Left ventricle myocardium inferior (tissue), 1 donor: Measurements from ENCODE around the gene NAA38. TPM values are rescaled to one million over a fixed set of nuclear protein-coding genes. Genes with fewer than 3 reads are reported as not detected.

ENCODE experiments used
- DNase-seq: peaks from one replicate; pipeline ENCODE4 v3.0.0-alpha.2; 2020
- H3K27ac ChIP-seq: fragments of 200-600 bp; replicated peaks from 2 replicates; pipeline ENCODE4 v1.8.0; 2021
- H3K27me3 ChIP-seq: fragments of 200-600 bp; 2 replicates; pipeline ENCODE4 v1.8.0; 2021; ENCODE audit warnings: low read depth
- H3K36me3 ChIP-seq: fragments of 200-600 bp; 2 replicates; pipeline ENCODE4 v1.8.0; 2021
- H3K4me1 ChIP-seq: fragments of 200-600 bp; 2 replicates; pipeline ENCODE4 v1.8.0; 2021
- H3K4me3 ChIP-seq: fragments of 200-600 bp; 2 replicates; pipeline ENCODE4 v1.8.0; 2021; ENCODE audit warnings: mild to moderate bottlenecking, moderate library complexity
- H3K9me3 ChIP-seq: fragments of 200-600 bp; replicated peaks from 2 replicates; pipeline ENCODE4 v1.8.0; 2021
- CTCF ChIP-seq: fragments of 200-600 bp; IDR thresholded peaks from 2 replicates; pipeline ENCODE4 v1.8.0; 2021; ENCODE audit warnings: antibody characterized with exemption, mild to moderate bottlenecking, borderline replicate concordance
- intact Hi-C: fragments of 100-400 bp; cut with micrococcal nuclease; formaldehyde crosslinking; loops from one replicate; pipeline ENCODE4 v1.11.0; 2022
- total RNA-seq: library from RNA; stranded (reverse); fragmentation: NEBNext Ultra II Directional; extraction: Animal tissue kit (Norgen Biotek cat#: 25700); gene quantifications from one replicate; pipeline ENCODE4 v1.2.1, GENCODE V29; 2021
- donor health status: DM: no; HTN: yes; CAD: no; lungs with severe emphysema.

The NAA38 gene
- total RNA-seq, 1 donor from 2014 or later: 89.8 TPM

- intact Hi-C loops: no loop called here
- peak; percentile 33 for TF ChIP-seq CTCF
- H3K9me3 ChIP-seq: no peaks in the 10 kb centered on the region
- DNase-seq: peak; percentile 88
- H3K4me3 ChIP-seq: peak overlapping the region; percentile 80
- H3K27me3 ChIP-seq: no peaks in the 10 kb centered on the region
- H3K36me3 ChIP-seq: peaks cover 11% of the 10 kb centered on the region
- H3K4me1 ChIP-seq: peaks cover 94% of the 10 kb centered on the region
- H3K27ac ChIP-seq: peak overlapping the region; percentile 96
These were observed 15.9 kb downstream of the NAA38 start for GRCh38 chr17:7841396-7841914.

- H3K27me3 ChIP-seq: no peaks in the 10 kb centered on the region
- TF ChIP-seq CTCF: no peak
- H3K36me3 ChIP-seq: peaks cover 6% of the 10 kb centered on the region
- intact Hi-C loops: no loop called here
- H3K9me3 ChIP-seq: no peaks in the 10 kb centered on the region
- peak overlapping the region; percentile 96 for H3K27ac ChIP-seq
- H3K4me3 ChIP-seq: peak overlapping the region; percentile 80
- DNase-seq: no peak
- peaks cover 94% of the 10 kb centered on the region for H3K4me1 ChIP-seq
These were observed 16.5 kb downstream of the NAA38 start for GRCh38 chr17:7840875-7841274.

GRCh38 chr17:7840441-7840840 is 16.9 kb downstream of the NAA38 start:
- intact Hi-C loops: no loop called here
- H3K9me3 ChIP-seq: no peaks in the 10 kb centered on the region
- H3K4me1 ChIP-seq: peaks cover 93% of the 10 kb centered on the region
- peak overlapping the region; percentile 96 for H3K27ac ChIP-seq
- H3K36me3 ChIP-seq: peaks cover 1% of the 10 kb centered on the region
- H3K4me3 ChIP-seq: no peak overlapping the region
- no peak for TF ChIP-seq CTCF
- no peak for DNase-seq
- no peaks in the 10 kb centered on the region for H3K27me3 ChIP-seq

- DNase-seq: no peak
- intact Hi-C loops: no loop called here
- Histone ChIP-seq H3K27ac (peak overlapping the region; percentile 45), H3K4me3 (no peak overlapping the region), H3K36me3 (no peaks in the 10 kb centered on the region), H3K9me3 (no peaks in the 10 kb centered on the region), H3K27me3 (no peaks in the 10 kb centered on the region), H3K4me1 (peaks cover 92% of the 10 kb centered on the region)
- TF ChIP-seq CTCF: no peak
These were observed 17.5 kb downstream of the NAA38 start for GRCh38 chr17:7839876-7840261.

- DNase-seq: no peak
These were observed 18.0 kb downstream of the NAA38 start for GRCh38 chr17:7839190-7839875.

More at GRCh38 chr17:7839190-7839875, 18.0 kb downstream of the NAA38 start:
- H3K27me3 ChIP-seq: no peaks in the 10 kb centered on the region
- no peaks in the 10 kb centered on the region for H3K9me3 ChIP-seq
- H3K36me3 ChIP-seq: no peaks in the 10 kb centered on the region
- peaks cover 93% of the 10 kb centered on the region for H3K4me1 ChIP-seq
- peak overlapping the region; percentile 45 for H3K27ac ChIP-seq
- intact Hi-C loops: no loop called here
- peak overlapping the region; percentile 30 for H3K4me3 ChIP-seq
- no peak for TF ChIP-seq CTCF
